MM.1S (cell line): ENCODE results near the gene SNX30.

ENCODE experiments used
- DNase-seq: peaks from one replicate; pipeline ENCODE4 v3.0.0-alpha.2; 2015
- H2AFZ ChIP-seq: fragments of 300-600 bp; sonication (generic); 2 replicates; pipeline ENCODE4 v1.6.0; 2016; ENCODE audit warnings: antibody characterized with exemption, low read length
- H3F3A ChIP-seq: fragments of 300-600 bp; sonication (generic); 2 replicates; pipeline ENCODE4 v1.6.1; 2016; ENCODE audit warnings: mild to moderate bottlenecking, antibody characterized with exemption, low read length, moderate library complexity, mixed read lengths; ENCODE audit not compliant: insufficient read depth
- H3K27ac ChIP-seq: fragments of 300-600 bp; sonication (generic); 2 replicates; pipeline ENCODE4 v1.5.1; 2016; ENCODE audit warnings: mild to moderate bottlenecking, low read length
- H3K27me3 ChIP-seq: fragments of 300-600 bp; sonication (generic); replicated peaks from 2 replicates; pipeline ENCODE4 v1.6.0; 2016; ENCODE audit warnings: low read length; ENCODE audit not compliant: insufficient read depth
- H3K36me3 ChIP-seq: fragments of 300-600 bp; sonication (generic); replicated peaks from 2 replicates; pipeline ENCODE4 v1.6.1; 2016; ENCODE audit warnings: mild to moderate bottlenecking, low read length, mixed read lengths; ENCODE audit not compliant: insufficient read depth
- H3K4me1 ChIP-seq: fragments of 300-600 bp; sonication (generic); 2 replicates; pipeline ENCODE4 v1.6.1; 2016; ENCODE audit warnings: low read length, mixed read lengths
- H3K4me2 ChIP-seq: fragments of 300-600 bp; sonication (generic); 2 replicates; pipeline ENCODE4 v1.6.0; 2016; ENCODE audit warnings: low read depth, low read length
- H3K4me3 ChIP-seq: fragments of 300-600 bp; sonication (generic); 2 replicates; pipeline ENCODE4 v1.5.1; 2016; ENCODE audit warnings: low read length, mixed read lengths
- H3K79me2 ChIP-seq: fragments of 300-600 bp; sonication (generic); 2 replicates; pipeline ENCODE4 v1.6.1; 2016; ENCODE audit warnings: mixed run types, low read length, mixed read lengths
- H3K9ac ChIP-seq: fragments of 300-600 bp; sonication (generic); 2 replicates; pipeline ENCODE4 v1.6.1; 2016; ENCODE audit warnings: low read length, mixed read lengths
- H3K9me2 ChIP-seq: fragments of 300-600 bp; sonication (generic); replicated peaks from 2 replicates; pipeline ENCODE4 v1.6.1; 2016; ENCODE audit warnings: mild to moderate bottlenecking, low read length, mixed read lengths; ENCODE audit not compliant: insufficient read depth
- H3K9me3 ChIP-seq: fragments of 300-600 bp; sonication (generic); replicated peaks from 2 replicates; pipeline ENCODE4 v1.6.1; 2016; ENCODE audit warnings: mild to moderate bottlenecking, low read length, mixed read lengths; ENCODE audit not compliant: insufficient read depth
- H4K20me1 ChIP-seq: fragments of 300-600 bp; sonication (generic); 2 replicates; pipeline ENCODE4 v1.6.1; 2016; ENCODE audit warnings: mild to moderate bottlenecking, low read length, moderate library complexity, mixed read lengths; ENCODE audit not compliant: insufficient read depth
- CTCF ChIP-seq: fragments of 300-600 bp; sonication (generic); IDR thresholded peaks from 2 replicates; pipeline ENCODE4 v1.5.1; 2016; ENCODE audit warnings: antibody characterized with exemption, low read length, mixed read lengths
- EZH2 ChIP-seq: fragments of 300-600 bp; sonication (generic); optimal IDR thresholded peaks from 2 replicates; pipeline ENCODE3; 2017; ENCODE audit warnings: low read depth, mild to moderate bottlenecking, antibody characterized with exemption, low read length, mixed read lengths
- EZH2phosphoT487 ChIP-seq: fragments of 300-600 bp; sonication (generic); IDR thresholded peaks from 2 replicates; pipeline ENCODE4 v1.6.1; 2018; ENCODE audit warnings: antibody characterized with exemption, low read length

The SNX30 gene

GRCh38 chr9:112846528-112847488, 96.2 kb downstream of the SNX30 start:
- no peaks in the 10 kb centered on the region for H3F3A ChIP-seq
- no peaks in the 10 kb centered on the region for H3K4me1 ChIP-seq
- H3K9me2 ChIP-seq, result no peaks in the 10 kb centered on the region
- no peak overlapping the region for H3K4me3 ChIP-seq
- no peaks in the 10 kb centered on the region for H3K36me3 ChIP-seq
- no peaks in the 10 kb centered on the region for H4K20me1 ChIP-seq
- H3K27me3 ChIP-seq, result no peaks in the 10 kb centered on the region
- DNase-seq, result no peak
- H2AFZ ChIP-seq, result no peak overlapping the region
- no peaks in the 10 kb centered on the region for H3K9me3 ChIP-seq
- no peak overlapping the region for H3K27ac ChIP-seq
- no peaks in the 10 kb centered on the region for H3K79me2 ChIP-seq
- no peak overlapping the region for H3K4me2 ChIP-seq
- TF ChIP-seq EZH2phosphoT487 (no peak), EZH2 (no peak), CTCF (no peak)
- H3K9ac ChIP-seq, result no peak overlapping the region

GRCh38 chr9:112848316-112849151, 98.0 kb downstream of the SNX30 start:
- Histone ChIP-seq H3K36me3 (no peaks in the 10 kb centered on the region), H3K4me2 (no peak overlapping the region), H3K27ac (no peak overlapping the region), H3K9me3 (no peaks in the 10 kb centered on the region), H3K9ac (no peak overlapping the region), H3F3A (no peaks in the 10 kb centered on the region), H3K9me2 (no peaks in the 10 kb centered on the region), H3K27me3 (no peaks in the 10 kb centered on the region), H2AFZ (no peak overlapping the region), H3K4me1 (no peaks in the 10 kb centered on the region), H4K20me1 (no peaks in the 10 kb centered on the region), H3K79me2 (no peaks in the 10 kb centered on the region), H3K4me3 (no peak overlapping the region)
- TF ChIP-seq EZH2 (no peak), EZH2phosphoT487 (no peak), CTCF (no peak)
- DNase-seq, result no peak

- Histone ChIP-seq H4K20me1 (no peaks in the 10 kb centered on the region), H3K4me1 (no peaks in the 10 kb centered on the region), H3K4me2 (no peak overlapping the region), H3K27me3 (no peaks in the 10 kb centered on the region), H3K4me3 (no peak overlapping the region), H3K9ac (no peak overlapping the region), H3K9me3 (no peaks in the 10 kb centered on the region), H3F3A (no peaks in the 10 kb centered on the region), H2AFZ (no peak overlapping the region), H3K27ac (no peak overlapping the region), H3K79me2 (no peaks in the 10 kb centered on the region), H3K9me2 (no peaks in the 10 kb centered on the region), H3K36me3 (no peaks in the 10 kb centered on the region)
- DNase-seq, result no peak
- no peak for TF ChIP-seq CTCF
- no peak for TF ChIP-seq EZH2phosphoT487
- no peak for TF ChIP-seq EZH2
Measured at GRCh38 chr9:112849363-112849922, 98.9 kb downstream of the SNX30 start.
